GM11168 (cell line): ENCODE results near the gene HIVEP3.

Experiments
- in situ Hi-C: fragments of 300-500 bp; cut with MboI; formaldehyde crosslinking; loops from one replicate; pipeline ENCODE4 v1.12.0; 2022; ENCODE audit warnings: low sequenced_read_pairs; ENCODE audit not compliant: unreplicated experiment

Gene HIVEP3

DNA sequence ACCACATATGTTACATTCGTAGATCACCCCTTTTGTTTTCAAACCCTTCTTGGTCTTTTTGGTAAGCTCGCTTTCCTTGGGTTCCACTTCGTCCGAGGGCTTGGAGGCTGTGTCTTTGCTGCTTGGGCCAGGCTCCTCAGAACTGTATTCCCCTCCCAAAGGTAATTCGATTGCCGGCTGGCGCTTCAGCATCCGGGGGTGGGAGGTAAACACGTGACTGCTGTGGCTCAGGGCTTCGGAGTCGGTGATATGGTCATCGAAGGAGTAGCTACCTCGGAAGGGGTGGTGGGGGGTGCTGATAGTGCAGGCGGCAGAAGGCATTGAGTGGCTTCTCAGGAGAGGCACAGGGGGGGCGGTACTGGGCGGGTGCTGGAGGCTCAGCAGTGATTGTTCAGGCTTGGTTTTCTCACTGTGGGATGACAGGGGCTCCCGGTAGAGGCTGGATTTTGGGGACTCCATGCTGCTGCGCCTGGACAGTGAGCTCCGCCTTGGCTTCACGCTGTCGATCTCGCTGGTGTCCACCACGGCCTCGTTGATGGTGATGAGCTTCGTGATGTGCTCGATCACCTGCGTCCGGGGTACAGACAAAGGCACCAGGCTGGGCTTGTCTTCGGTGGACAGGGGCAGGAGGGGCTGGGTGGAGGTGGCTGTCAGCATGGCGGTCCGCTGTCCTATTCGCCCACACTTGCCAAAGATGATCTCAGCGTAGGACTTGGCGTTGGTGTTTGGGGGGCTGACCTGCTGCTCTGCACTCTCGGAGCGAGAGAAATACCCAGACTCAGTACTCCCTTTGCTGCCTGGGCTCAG, 335.7 kb downstream of the HIVEP3 start:
- in situ Hi-C loops, result no loop called here

DNA sequence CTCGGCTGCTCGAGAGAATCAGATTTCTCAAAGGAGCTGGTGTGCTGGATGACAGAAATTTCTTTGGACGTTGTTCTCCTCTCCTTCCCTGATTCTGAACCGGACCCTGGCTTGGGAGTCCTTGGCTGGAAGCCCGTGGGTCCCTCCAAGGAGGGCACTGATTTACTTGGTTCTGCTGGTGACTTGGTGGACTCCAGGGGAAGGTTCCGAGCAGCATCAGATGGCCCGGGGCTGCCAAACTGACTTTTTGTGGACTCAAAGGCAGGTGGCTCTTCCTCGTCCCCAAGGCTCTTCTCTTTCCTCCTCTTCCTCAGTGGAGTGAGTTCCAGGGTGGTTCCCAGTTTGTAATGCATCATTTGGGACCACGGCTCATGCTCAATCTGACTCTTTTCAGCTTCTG, 336.4 kb downstream of the HIVEP3 start:
- in situ Hi-C loops, result no loop called here

DNA sequence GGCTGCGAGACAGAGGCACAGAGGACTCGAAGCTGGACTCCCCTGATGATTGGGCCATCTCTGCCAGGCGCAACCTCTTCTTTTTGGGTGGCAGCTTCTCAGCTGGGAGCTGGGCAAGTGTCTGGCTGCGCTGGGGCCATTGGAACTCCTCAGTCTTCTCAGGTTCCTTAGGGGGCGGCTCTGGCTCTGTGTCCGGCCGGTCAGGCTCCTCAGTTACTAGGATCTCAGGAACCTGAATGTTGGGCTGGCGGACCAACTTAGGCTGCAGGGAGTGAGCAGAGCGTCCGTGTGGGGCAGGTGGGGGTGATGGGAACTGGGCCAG, 336.8 kb downstream of the HIVEP3 start:
- in situ Hi-C loops, result no loop called here

DNA sequence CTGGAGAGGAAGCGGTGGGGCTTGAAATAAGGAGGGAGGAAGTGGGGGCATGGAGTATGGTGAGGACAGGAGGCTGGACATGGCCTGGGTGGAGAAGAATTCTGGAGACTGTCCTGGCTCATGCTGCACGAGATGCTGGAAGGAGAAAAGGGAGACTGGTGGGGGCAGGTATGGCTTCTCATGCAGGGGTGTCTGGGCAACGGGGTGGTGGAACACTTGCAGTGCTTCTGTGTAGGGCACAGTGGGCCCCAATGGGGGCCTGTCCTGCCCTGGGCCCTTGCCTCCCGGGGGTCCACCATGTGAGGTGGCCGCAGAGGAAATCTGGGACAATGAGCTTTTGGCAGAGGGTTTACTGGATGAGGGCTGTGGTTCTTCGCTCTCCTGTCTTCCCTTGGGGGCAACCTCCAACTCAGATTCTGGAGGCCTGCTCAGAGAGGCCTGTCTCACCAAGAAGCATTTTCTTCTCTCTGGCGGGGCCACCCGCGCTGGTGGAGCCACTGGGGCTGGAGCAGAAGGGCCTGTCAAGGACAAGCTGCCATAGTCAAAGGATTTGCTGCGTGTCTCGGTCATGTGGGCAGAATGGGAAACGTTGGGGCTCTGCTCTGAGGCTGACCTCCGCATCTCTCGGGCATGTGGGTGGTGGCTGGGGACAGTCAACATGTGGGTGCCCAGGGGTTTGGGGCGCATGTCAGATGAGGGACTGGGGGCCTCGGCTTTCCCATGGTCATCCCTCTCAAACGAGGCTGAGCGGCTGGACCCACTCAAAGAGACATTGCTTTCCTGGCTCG, 337.3 kb downstream of the HIVEP3 start:
- in situ Hi-C loops, result no loop called here

DNA sequence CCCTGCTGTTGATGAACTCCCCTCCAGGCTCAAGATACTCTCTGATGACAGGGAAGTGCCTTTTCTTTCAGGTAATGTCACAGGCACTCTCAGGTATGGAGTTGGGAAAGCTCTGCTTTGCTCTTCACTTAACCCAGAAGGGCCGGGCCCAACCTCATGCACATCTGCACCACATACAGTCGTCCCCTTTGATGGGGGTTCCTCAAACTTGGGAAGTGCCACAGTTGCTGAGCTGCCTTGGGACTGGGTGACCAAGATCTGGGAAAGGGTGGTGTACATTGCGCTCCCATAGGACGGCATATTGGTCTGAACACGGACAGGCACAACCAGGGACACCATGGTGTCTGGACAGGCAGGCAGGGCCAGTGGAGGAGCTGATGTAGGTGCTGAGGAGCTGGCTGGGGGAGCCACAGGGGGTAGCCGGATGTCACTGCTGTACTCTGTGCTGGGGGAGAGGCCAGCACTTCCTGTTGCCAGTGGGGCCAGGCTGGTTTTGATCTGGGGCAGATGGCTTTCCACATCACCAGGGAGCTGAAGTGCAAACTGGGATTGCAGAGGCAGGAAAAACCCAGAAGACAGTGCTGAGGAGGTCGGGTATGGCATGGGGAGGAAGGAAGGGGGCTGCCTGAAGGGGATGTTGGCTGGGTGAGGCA, 338.1 kb downstream of the HIVEP3 start:
- in situ Hi-C loops, result no loop called here

DNA sequence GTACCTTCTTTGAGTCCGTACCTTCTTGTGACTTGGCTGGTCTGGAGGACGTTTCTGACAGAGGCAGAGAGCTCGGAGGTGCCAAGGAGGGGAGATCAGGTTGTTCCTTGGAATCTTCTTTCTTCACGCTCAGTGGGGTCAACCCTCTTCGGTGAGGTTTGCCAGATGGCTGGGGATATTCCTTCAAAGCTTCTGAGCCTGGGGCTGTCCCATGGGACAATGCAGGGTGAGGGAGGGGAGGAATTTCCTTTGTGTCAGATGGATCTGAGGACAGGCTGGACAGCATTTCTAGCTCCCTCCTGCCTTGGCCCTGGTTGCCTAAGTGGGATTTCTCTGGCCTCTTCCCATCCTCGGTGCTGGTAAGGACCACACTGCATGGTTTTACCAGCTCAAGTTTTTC, 338.7 kb downstream of the HIVEP3 start:
- in situ Hi-C loops, result no loop called here

DNA sequence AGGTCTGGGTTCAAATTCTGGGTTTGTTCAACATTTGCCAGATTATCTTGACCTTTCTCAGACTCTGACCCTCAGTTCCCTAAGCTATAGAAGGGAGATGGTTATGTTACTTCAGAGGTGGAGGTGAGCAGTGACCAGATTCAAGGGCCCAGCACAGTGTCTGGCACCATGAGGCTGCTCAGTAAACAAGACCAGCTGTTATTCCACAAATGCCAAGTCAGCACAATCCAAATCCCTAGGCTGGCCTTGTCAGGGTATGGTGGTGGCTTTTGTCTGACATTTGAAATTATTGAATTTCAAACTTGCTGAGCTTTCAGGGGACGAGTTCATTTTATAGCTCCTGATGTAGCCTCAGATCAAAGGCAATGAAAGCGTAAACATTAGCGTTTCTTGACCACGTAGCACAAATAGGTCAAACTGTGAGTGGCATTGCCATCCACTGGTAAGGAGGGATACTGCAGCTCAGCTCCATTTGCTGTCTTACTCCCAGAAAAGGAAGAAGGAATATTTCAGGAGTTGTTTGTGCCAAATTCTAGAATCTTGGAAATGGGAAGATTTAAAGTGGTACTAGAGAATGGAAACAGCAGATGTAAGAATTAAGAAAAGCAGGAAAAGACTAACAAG, 339.9 kb downstream of the HIVEP3 start:
- in situ Hi-C loops, result loop anchor here (10.0 kb wide), 3 partner anchors 236 to 316 kb away; no protein-coding TSS in a partner anchor

DNA sequence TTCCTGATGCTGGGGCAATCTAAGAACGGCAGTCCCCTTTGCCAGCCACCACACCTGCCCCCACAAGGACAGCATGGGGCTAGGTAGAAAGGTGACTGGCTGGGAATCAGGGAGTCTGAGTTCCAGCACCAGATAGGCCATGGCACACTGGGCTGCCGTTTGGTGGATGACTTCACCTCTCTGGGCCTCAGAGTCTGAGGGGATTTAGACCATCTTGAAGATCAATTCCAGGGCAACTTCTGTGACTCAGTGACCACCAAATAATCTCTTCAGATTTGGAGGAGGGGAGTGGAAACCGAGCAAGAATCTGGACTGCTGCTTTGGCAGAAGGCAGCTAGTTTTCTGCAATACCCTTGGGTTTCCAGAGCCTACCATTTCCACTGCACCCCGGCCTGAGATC, 342.1 kb downstream of the HIVEP3 start:
- in situ Hi-C loops, result loop anchor here (10.0 kb wide), 3 partner anchors 238 to 318 kb away; no protein-coding TSS in a partner anchor

DNA sequence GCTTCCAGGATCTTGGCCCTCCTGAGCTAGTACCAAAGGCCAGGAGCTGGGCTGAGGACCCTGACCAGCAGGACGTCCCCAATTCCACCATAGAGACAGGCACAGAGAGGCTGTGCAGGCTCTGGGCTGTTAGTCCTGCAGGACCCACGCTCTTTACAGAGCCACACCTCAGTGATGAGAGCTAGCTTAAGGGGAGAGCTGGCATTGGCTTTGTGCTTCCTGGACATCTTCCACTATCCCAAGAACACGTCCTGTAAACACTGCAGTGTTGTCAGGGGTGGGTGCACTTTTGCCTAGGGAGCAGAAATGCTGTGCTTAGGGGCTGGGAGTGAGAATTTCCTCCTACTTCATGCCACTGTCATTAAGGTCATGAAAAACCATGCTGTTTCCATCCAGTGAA, 342.5 kb downstream of the HIVEP3 start:
- in situ Hi-C loops, result loop anchor here (10.0 kb wide), 3 partner anchors 239 to 319 kb away; no protein-coding TSS in a partner anchor

DNA sequence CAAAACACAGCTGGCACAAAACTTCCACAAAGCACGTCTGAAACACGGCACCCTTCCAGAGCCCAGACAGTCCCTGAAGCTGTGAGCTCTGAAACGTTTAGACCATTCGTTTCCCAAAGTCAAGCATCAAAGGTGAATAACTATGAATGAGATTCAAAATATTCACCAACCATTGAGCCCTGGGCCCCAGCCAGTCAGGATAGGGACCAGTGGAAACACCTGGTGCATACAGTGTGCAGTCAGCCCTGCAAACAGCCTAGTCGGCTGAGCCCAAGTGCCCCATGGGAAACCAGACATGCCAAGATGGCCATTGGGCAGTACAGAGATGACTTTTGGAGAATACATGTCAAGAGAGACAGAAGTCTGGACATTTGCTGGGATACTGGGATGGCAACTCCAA, 343.9 kb downstream of the HIVEP3 start:
- in situ Hi-C loops, result loop anchor here (10.0 to 25.0 kb wide), 4 partner anchors 240 to 587 kb away; partner anchors contain the start of genes GUCA2A and GUCA2B

DNA sequence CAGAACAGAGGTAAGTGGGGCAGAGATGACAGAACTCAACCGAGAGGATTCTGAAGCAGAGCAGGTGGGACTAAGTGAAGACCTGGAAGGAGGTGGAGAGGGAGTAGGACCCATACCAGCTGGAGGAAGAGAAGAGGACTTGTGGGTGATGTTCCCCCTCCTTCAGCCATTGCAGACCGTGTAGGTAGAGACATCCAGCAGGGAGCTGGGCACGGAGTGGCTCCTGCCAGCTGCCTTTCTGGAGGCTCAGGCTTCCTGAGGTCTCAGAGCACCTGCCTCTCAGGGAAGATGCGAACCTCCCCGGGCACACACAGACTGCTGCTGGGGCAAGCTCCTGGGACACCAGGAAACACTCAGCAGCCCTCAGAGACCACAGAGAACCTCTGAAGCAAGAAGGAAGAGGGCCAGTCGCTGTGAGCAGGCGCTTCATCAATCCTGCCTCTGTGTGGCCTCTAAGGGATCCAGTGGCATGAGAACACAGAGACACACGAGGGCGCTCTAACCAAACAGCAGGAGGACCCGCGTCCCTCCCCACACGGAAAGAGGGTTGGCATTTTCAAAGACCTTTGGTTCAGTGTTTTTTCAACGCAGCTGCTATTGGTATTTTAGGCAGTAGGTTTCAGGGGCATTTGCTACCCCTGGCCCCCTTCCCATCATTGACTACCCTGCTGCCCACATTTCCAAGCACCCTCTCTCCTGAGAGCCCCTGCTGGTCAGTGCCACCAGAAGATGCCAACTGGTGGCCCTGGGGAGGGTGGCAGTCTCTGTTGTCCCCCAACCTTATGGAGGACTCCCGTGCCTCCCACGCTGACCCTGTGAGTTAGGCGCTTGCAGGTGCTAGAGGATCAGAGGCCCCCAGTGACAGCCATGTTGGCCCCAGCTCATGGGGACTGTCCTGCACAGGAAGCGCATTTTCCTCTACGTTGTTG, 344.7 kb downstream of the HIVEP3 start:
- in situ Hi-C loops, result loop anchor here (10.0 to 25.0 kb wide), 4 partner anchors 241 to 588 kb away; partner anchors contain the start of genes GUCA2A and GUCA2B

DNA sequence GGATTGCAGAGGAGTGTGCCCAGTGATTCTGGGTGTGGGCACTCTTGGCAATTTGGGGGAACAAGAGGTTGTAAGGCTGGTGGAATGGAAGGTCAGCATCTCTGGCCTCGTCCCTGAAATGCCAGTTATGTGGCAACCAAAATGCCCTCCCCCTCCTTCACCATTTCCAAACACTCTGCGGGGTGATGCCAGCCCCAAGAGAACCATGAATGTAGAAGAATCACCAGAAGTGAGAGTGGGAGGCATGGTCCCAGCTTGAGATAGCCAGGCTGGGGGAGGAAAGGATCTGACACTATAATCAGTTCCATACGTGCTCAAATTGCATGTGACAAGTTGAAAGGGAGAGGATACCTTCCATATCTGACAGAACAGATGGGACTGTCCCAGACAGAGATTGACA, 345.5 kb downstream of the HIVEP3 start:
- in situ Hi-C loops, result loop anchor here (10.0 to 25.0 kb wide), 4 partner anchors 242 to 589 kb away; partner anchors contain the start of genes GUCA2A and GUCA2B

DNA sequence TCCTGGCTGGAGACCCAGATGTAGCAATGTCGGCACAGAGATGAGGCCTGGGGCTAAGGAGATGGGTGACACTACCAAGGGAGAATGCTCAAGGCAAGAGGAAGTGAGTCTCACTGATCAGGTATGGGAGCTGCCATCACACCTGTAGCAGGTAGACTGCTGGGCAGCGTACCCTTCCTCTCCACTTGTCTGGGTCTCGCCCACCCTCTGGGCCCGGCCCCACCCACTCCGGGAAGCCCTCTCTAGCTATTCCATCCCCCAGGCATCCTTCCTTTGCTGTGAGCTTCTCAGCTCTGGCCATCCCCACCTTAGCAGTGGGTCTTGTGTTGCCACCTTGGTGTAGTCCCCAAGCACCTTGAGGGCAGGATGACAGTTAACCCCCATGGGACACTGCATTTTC, 346.5 kb downstream of the HIVEP3 start:
- in situ Hi-C loops, result loop anchor here (10.0 to 25.0 kb wide), 4 partner anchors 243 to 590 kb away; partner anchors contain the start of genes GUCA2A and GUCA2B

DNA sequence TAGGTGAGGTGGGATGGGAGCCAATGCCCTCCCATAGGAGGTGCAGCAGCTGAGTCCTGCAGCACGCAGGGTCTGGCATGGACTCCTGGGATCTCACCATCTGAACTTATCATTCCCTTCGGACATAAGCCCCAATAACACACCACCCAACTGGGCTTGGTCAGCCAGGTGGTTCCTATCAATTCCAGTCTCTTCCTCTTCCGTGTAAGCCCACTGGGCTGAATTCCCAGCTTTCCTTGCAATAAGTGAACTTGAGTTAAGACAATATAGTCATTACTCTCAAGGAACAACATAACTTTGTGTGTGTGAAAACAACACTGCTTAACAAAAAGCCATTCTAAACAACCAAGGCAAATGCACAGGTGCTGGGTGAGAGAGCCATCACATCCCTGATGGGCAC, 347.7 kb downstream of the HIVEP3 start:
- in situ Hi-C loops, result loop anchor here (10.0 to 25.0 kb wide), 4 partner anchors 244 to 591 kb away; partner anchors contain the start of genes GUCA2A and GUCA2B

DNA sequence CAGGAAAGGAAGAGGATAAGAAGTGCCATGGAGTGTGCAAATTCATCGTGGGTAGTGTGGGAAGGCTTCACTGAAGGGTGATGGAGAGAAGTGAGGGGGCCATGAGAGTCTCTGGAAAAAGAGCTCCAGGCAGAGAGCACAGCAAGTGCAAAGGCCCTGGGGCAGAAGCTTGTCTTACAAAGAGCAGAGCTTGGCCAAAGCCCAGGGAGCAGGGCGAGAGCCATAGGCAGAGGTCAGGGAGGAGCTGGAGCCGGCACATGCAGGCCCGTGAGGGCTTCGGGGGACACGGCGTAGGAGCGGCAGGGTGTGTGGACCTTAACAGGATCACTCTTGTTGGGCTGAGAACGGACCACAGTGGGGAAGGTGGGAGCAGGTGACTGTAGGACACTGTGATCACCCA, 350.5 kb downstream of the HIVEP3 start:
- in situ Hi-C loops, result loop anchor here (25.0 kb wide), 1 partner anchor 594 kb away; the partner anchor contains the start of genes GUCA2A and GUCA2B

DNA sequence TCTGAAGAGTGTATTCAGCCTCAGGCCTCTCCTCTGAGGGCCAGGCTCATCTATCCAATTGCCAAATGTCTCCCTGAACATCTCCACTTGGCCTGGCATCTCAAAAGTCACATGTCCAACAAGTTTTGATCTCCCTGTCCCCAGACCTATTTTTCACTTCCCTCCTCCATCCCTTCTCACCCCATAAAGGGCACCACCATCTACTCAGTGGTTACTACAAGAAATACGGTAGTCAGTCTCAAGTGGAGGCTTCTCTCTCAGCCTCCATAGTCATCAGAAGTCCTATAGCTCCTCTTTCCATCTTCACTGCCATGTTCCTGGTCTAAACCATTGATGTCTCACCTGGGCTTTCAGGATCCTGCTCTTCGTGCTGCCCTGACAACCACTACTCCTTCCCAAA, 351.8 kb downstream of the HIVEP3 start:
- in situ Hi-C loops, result loop anchor here (25.0 kb wide), 1 partner anchor 595 kb away; the partner anchor contains the start of genes GUCA2A and GUCA2B

DNA sequence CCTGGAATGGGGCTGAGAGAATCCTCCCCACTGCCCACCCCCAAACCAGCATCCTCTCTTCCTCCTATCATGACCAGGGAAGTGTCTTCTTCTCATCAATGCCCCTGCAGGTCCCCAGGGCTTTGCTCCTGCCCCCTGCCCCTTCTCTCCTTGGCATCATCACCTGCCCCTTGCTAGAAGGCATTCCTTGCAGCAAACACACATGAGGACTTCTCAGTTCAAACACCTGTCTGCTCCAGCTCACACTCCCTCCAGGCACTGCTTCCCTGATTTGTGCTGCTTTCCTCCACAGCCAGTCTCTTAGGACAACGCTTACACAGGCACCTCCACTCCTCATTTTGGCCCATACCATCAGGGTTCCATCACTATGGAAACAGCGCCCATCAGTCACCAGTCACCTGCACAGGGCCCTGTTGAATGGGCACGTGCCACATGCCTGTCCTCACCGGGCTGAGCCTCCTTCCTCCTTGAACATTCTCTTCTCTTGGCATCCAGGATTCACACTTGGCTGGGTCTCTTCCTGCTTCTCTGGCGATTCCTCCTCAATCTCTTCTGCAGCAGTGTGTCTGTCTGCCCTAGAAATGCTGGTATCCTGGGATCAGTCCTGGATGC, 352.3 kb downstream of the HIVEP3 start:
- in situ Hi-C loops, result loop anchor here (25.0 kb wide), 1 partner anchor 596 kb away; the partner anchor contains the start of genes GUCA2A and GUCA2B
